SU-DHL-6 (cell line): ENCODE results near the gene DIAPH2.
"Not testable (repeated sequence)": the region's sequence is repeated elsewhere in the genome, so short reads cannot be mapped to it uniquely, and the experiment has no call there.

ENCODE experiments used
- H2AFZ ChIP-seq: fragments of 200-600 bp; sonication (generic); 2 replicates; pipeline ENCODE4 v1.6.1; 2014; ENCODE audit warnings: low read depth, mild to moderate bottlenecking, moderate library complexity, mixed read lengths, antibody characterized with exemption, low read length; ENCODE audit not compliant: severe bottlenecking
- H3F3A ChIP-seq: fragments of 200-600 bp; shearing (Covaris generic); 2 replicates; pipeline ENCODE4 v1.6.0; 2016; ENCODE audit warnings: antibody characterized with exemption, mild to moderate bottlenecking; ENCODE audit not compliant: insufficient read depth
- H3K27ac ChIP-seq: fragments of 200-600 bp; sonication (generic); 2 replicates; pipeline ENCODE4 v1.5.1; 2016; ENCODE audit warnings: low read depth, mild to moderate bottlenecking, low read length, moderate library complexity, mixed read lengths
- H3K27me3 ChIP-seq: fragments of 200-600 bp; sonication (generic), shearing (Covaris generic); 2 replicates; pipeline ENCODE4 v1.6.0; 2014; ENCODE audit warnings: mild to moderate bottlenecking, low read length
- H3K36me3 ChIP-seq: fragments of 200-600 bp; sonication (generic); 2 replicates; pipeline ENCODE4 v1.6.1; 2014; ENCODE audit warnings: mild to moderate bottlenecking, low read length, mixed read lengths
- H3K4me2 ChIP-seq: fragments of 300-600, 200-600 bp; shearing (Covaris generic), sonication (generic); 2 replicates; pipeline ENCODE4 v1.6.0; 2014; ENCODE audit warnings: low read length, low read depth, mild to moderate bottlenecking; ENCODE audit not compliant: poor library complexity, severe bottlenecking
- H3K4me3 ChIP-seq: fragments of 200-600 bp; sonication (generic); 2 replicates; pipeline ENCODE4 v1.5.1; 2014; ENCODE audit warnings: antibody characterized with exemption, low read length, mild to moderate bottlenecking, mixed read lengths; ENCODE audit not compliant: insufficient read depth, poor library complexity, severe bottlenecking
- H3K79me2 ChIP-seq: fragments of 200-600 bp; sonication (generic); 2 replicates; pipeline ENCODE4 v1.6.1; 2014; ENCODE audit warnings: mild to moderate bottlenecking, low read length, moderate library complexity; ENCODE audit not compliant: insufficient read depth
- H3K9ac ChIP-seq: fragments of 200-600 bp; sonication (generic); 2 replicates; pipeline ENCODE4 v1.7.0; 2014; ENCODE audit warnings: mild to moderate bottlenecking, low read length
- H3K9me2 ChIP-seq: fragments of 200-600 bp; sonication (generic); replicated peaks from 2 replicates; pipeline ENCODE4 v1.6.1; 2014; ENCODE audit warnings: low read length; ENCODE audit not compliant: insufficient read depth
- H3K9me3 ChIP-seq: fragments of 200-600 bp; sonication (generic); 2 replicates; pipeline ENCODE4 v1.6.1; 2014; ENCODE audit warnings: low read length, mixed read lengths; ENCODE audit not compliant: insufficient read depth
- H4K20me1 ChIP-seq: fragments of 200-600 bp; sonication (generic); 2 replicates; pipeline ENCODE4 v1.6.1; 2014; ENCODE audit warnings: low read depth, mild to moderate bottlenecking, antibody characterized with exemption, low read length, moderate library complexity, mixed read lengths
- EZH2phosphoT487 ChIP-seq: fragments of 200-600 bp; sonication (generic), shearing (Covaris generic); conservative IDR thresholded peaks from 2 replicates; pipeline ENCODE4 v1.6.1; 2018; ENCODE audit warnings: mild to moderate bottlenecking, antibody characterized with exemption, low read length, moderate library complexity, mixed read lengths
- TF ChIP-seq, protein P1 (sequence below): fragments of 200-600 bp; sonication (generic); IDR thresholded peaks from one replicate; pipeline ENCODE4 v1.5.1; 2017; ENCODE audit warnings: antibody characterized with exemption, mild to moderate bottlenecking, low read length, moderate library complexity; ENCODE audit not compliant: insufficient read depth, poor library complexity, severe bottlenecking

Gene DIAPH2

DNA sequence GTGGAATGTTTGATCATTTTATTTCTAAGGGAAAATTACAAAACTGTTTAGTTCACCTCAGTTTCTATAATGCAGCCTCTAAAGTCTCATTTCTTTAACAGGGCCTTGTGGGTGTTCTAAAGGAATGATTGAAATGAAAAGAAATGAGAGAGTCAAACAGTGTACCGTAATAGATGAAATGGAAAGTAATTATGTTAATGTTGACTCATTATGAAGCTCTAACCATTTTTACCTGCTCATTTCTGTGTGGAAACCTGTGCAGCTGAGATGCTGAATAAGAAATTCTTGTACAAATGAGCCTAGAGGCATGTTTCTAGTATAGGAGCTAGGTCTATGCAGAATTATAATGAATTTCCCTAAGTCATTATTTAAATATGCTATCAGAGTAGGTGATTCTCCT, 153.9 kb downstream of the DIAPH2 start:
- TF ChIP-seq, protein P1, sequence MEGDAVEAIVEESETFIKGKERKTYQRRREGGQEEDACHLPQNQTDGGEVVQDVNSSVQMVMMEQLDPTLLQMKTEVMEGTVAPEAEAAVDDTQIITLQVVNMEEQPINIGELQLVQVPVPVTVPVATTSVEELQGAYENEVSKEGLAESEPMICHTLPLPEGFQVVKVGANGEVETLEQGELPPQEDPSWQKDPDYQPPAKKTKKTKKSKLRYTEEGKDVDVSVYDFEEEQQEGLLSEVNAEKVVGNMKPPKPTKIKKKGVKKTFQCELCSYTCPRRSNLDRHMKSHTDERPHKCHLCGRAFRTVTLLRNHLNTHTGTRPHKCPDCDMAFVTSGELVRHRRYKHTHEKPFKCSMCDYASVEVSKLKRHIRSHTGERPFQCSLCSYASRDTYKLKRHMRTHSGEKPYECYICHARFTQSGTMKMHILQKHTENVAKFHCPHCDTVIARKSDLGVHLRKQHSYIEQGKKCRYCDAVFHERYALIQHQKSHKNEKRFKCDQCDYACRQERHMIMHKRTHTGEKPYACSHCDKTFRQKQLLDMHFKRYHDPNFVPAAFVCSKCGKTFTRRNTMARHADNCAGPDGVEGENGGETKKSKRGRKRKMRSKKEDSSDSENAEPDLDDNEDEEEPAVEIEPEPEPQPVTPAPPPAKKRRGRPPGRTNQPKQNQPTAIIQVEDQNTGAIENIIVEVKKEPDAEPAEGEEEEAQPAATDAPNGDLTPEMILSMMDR = no peak
- TF ChIP-seq EZH2phosphoT487 = no peak
- H4K20me1 ChIP-seq = no peaks in the 10 kb centered on the region
- peaks cover 11% of the 10 kb centered on the region for H3K79me2 ChIP-seq
- no peaks in the 10 kb centered on the region for H3K9me2 ChIP-seq
- H3K36me3 ChIP-seq = no peaks in the 10 kb centered on the region
- peak overlapping the region; percentile 99 for H3K27ac ChIP-seq
- H3F3A ChIP-seq = peaks cover 32% of the 10 kb centered on the region
- H3K4me2 ChIP-seq = peak overlapping the region; percentile 90
- H3K9me3 ChIP-seq = no peaks in the 10 kb centered on the region
- peak overlapping the region; percentile 30 for H3K4me3 ChIP-seq
- H2AFZ ChIP-seq = no peak overlapping the region
- H3K27me3 ChIP-seq = no peaks in the 10 kb centered on the region
- H3K9ac ChIP-seq = peak overlapping the region; percentile 57

DNA sequence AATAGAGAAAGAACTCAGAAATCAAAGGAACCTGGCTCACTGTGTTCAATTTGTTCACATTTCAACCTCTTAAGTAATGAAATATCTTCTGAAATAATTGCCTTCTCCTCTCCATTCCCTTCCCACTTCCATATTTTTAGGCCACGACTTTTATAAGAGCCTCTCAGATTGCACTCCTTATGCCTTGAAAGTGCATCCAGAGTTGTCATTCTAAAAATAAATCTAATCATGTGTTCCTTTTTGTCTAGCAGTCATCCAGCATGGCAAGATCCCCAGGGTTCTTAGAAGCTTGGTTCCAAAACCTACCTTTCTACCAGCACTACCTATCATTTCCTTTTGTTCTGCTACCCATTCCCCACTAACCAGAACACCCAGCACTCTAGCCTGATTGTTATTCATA, 156.7 kb downstream of the DIAPH2 start:
- Histone ChIP-seq H3K9ac (no peak overlapping the region), H3K4me2 (no peak overlapping the region), H4K20me1 (no peaks in the 10 kb centered on the region), H3K9me2 (no peaks in the 10 kb centered on the region), H3K9me3 (no peaks in the 10 kb centered on the region), H3K36me3 (no peaks in the 10 kb centered on the region), H3K79me2 (peaks cover 11% of the 10 kb centered on the region), H3F3A (peaks cover 18% of the 10 kb centered on the region), H3K4me3 (no peak overlapping the region), H3K27ac (no peak overlapping the region), H3K27me3 (no peaks in the 10 kb centered on the region), H2AFZ (no peak overlapping the region)
- TF ChIP-seq, protein P1 = no peak
- TF ChIP-seq EZH2phosphoT487 = no peak

DNA sequence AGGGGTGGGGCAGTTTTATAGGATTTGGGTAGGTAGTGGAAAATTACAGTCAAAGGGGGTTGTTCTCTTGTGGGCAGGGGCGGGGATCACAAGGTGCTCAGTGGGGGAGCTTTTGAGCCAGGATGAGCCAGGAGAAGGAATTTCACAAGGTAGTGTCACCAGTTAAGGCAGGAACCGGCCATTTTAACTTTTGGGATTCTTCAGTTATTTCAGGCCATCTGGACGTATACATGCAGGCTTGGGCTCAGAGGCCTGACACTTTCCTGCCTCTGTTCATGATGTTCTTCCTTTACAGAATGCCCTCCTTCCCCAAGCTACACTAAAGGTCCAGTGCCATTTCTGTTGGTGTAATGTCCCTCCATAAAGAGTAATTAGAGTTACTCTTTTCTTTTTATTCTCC, 157.2 kb downstream of the DIAPH2 start:
- Histone ChIP-seq H3K79me2 (peaks cover 11% of the 10 kb centered on the region), H3F3A (peaks cover 17% of the 10 kb centered on the region)
- H3K4me2 ChIP-seq, H3K27ac ChIP-seq, H3K9ac ChIP-seq, H3K9me3 ChIP-seq, H3K27me3 ChIP-seq, H3K4me3 ChIP-seq, H4K20me1 ChIP-seq, H3K36me3 ChIP-seq, H3K9me2 ChIP-seq, H2AFZ ChIP-seq: not testable (repeated sequence)

DNA sequence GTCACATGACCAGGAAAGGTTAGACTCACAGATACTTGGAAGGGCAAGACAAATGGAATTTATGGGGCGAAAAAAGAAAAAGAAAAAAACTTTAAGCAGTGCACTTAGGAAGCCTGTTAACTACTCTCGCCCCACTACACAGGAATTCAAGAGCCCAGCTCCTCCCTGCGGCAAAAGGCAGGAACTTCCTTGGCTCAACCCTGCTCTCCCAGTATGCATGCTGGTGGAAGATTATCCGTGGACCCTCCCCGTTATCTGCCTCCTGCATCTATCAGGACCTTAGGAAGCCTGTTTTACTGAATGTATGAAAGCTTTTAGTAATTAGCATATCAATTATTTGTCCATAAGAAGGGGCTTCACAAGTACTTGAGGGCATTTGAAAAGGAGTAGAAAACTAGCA, 158.9 kb downstream of the DIAPH2 start:
- H3F3A ChIP-seq = no peaks in the 10 kb centered on the region; the same call in 1 of the 2 replicates
- no peaks in the 10 kb centered on the region for H3K36me3 ChIP-seq
- no peaks in the 10 kb centered on the region for H4K20me1 ChIP-seq
- H3K79me2 ChIP-seq = peaks cover 7% of the 10 kb centered on the region
- H3K4me3 ChIP-seq = no peak overlapping the region
- H3K9ac ChIP-seq = no peak overlapping the region
- H3K9me2 ChIP-seq = no peaks in the 10 kb centered on the region
- no peak overlapping the region for H2AFZ ChIP-seq
- no peak overlapping the region for H3K4me2 ChIP-seq
- TF ChIP-seq EZH2phosphoT487 = no peak
- TF ChIP-seq, protein P1 = no peak
- H3K27ac ChIP-seq = no peak overlapping the region
- H3K9me3 ChIP-seq = no peaks in the 10 kb centered on the region
- no peaks in the 10 kb centered on the region for H3K27me3 ChIP-seq
